GM12801 (cell line): Measurements from ENCODE around the gene WASF2.

Experiments used
- TF ChIP-seq, protein P1 (sequence below): IDR thresholded peaks from one replicate; pipeline ENCODE4 v1.5.1; 2011; ENCODE audit warnings: control low read depth; ENCODE audit not compliant: insufficient read length; ENCODE audit errors: extremely low read depth

The WASF2 gene

DNA sequence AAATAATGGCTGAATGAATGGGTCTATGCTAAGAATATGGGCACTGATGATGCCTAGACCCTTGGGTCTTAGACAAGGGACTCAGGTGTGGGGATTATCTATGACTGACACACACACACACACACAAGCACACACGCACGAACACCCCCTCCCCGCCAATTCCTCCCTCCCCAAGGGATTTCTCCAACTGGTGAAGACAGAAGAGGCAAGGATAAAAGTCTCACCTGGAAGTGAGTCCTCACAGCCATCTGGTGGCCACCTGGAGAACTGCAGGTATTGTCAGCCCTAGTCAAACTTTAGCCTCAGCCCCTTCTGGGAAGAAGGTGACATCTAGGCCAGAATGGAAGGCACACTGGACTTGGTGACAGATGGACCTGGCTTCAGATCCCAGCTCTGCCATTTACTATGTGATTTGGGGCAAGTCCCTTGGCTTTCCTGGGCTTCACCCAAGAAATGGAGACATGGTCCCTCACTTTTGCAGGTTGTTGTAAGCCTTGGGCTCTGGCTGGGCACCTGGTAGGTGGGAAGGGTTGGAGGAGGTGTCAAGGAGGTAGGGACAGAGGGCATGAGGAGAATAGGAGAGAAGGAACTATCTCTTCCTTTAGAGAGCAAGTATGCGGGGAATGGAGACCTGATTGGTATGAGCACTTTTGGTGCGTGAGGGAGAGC lies 101.5 kb downstream of the WASF2 start:
- TF ChIP-seq, protein P1, sequence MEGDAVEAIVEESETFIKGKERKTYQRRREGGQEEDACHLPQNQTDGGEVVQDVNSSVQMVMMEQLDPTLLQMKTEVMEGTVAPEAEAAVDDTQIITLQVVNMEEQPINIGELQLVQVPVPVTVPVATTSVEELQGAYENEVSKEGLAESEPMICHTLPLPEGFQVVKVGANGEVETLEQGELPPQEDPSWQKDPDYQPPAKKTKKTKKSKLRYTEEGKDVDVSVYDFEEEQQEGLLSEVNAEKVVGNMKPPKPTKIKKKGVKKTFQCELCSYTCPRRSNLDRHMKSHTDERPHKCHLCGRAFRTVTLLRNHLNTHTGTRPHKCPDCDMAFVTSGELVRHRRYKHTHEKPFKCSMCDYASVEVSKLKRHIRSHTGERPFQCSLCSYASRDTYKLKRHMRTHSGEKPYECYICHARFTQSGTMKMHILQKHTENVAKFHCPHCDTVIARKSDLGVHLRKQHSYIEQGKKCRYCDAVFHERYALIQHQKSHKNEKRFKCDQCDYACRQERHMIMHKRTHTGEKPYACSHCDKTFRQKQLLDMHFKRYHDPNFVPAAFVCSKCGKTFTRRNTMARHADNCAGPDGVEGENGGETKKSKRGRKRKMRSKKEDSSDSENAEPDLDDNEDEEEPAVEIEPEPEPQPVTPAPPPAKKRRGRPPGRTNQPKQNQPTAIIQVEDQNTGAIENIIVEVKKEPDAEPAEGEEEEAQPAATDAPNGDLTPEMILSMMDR: peak; percentile 72

DNA sequence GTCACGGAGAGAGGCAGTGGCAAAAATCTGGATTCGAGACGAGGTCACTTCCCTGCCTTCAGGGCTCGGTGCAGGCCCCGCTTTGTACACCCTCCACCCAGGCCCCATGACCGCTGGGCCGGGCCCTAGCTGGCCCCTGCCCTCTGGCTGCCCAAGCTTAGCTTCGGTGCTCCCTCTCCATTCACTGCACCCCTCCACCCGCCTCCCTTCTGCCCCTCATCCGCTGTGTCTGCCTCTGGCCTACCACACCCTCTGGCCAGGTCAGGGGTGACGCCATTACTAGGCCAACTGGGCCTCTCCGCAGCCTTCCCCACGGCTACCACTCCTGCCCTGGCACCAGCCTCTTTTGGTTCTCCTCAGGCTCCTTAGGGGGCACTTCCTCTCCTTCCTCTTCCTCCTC lies 106.3 kb downstream of the WASF2 start:
- TF ChIP-seq, protein P1: no peak

DNA sequence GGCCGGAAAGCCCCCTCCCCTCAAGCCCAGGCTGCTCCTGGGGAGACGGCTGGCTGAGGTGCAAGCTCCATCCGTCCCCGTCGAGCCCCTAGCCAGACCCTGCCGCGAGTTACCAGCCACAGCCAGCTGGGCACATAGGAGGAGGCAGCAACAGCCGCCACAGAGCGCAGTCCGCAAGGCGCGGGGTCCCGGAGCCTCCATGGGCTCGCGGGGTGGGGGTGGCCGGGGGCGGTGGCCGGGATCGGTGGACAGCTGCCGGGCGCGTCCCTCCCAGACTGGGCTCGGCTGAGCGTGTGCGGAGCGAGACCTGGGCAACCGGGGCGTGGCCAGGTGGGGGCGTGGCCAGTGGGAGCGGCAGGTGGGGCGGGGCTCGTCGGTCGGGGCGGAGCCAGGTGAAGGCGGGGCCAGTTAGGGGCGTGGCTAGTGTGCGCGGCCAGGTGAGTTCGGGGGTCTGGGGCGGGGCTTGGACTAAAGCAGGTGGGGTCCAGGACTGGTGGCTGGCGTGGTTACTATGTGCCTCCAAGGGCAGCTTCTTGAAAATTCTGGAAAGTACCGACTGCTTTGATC lies 106.8 kb downstream of the WASF2 start, which contains the start of gene CD164L2:
Gene CD164L2 (minus strand): TSS at position 295 of the 567 bp plus-strand sequence. CDS start 94 bp downstream, at position 201.
- TF ChIP-seq, protein P1: no peak

DNA sequence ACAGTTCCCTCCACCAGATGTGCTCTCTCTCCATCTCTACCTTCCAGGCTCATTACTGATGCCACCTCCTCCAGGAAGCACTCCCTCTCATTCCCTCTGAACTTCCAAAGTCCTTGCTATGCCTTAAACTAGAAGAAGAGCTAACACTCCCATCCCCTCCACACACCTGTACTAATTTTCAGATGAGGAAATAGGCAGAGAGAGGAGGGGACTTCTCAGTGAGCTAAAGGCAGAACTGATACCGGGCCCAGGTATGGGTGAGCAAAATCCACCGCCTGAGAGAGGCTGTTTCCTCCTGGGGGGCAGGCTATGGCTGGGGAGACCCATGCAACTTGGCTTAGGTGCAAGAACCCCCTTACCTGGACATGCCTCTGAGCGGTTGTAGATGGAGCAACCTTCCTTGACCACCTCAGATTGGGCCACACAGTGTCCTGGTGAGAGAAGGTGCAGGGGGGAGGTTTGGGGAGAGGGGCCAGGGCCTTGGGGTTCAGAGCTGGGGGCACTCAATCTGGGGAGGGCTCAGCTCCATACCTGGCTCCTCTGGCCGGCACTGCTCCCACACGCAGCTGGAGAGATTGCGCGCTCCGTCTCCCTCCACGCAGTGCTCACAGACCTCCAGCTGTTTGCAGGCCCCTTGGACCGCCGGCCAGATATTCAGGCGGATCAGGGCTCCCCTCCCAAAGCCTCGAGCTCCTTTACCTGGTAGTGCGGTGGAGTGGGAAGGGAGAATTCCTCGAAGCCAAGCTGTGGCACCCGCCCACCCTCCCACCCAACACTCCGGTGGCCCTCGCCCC lies 107.8 kb downstream of the WASF2 start:
- TF ChIP-seq, protein P1: no peak

DNA sequence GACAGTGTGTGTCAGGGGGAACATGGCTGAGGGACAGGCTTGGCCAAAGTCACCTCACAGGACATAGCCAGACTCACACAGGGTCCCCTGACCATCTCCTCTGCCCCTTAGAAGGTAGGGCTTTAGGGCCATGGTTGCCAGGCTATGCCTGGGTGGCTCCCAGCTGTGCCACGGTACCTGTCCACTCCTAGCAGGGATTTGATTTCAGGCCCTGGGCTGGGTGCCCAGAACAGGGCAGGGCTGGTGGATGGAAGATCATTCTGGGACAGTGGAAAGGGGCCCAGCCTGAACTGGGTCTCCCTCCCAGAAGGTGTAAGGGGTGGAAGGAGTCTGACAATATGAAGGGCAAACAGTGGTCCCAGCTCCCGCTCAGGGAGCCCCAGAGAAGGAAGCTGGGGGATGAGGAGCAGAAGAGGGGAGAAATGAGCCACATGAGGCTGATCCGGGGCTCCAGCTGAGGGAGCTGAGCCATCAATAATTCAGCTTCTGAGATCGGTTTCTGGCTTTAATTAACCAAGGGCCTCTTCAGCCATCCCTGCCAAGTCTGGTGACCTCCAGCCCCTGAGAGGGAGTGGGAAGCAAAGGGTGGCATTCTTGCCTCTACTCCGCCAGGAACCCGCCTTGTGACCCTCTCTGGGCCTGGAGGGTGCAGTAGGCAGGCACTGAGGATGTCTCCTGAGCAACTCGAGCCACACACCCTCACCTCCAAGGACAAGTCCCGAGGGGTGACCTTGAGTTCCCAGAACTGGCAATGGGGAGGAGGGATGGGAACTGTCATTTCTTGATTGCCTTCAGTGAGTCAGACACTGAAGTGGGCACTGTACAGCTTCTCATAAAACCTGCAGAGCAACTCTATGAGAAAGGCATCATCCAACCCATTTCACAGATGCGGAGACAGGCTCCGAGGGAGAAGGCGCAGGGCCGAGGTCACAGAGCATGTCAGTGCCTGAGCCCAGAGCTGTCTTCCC lies 108.9 kb downstream of the WASF2 start:
- TF ChIP-seq, protein P1: no peak

DNA sequence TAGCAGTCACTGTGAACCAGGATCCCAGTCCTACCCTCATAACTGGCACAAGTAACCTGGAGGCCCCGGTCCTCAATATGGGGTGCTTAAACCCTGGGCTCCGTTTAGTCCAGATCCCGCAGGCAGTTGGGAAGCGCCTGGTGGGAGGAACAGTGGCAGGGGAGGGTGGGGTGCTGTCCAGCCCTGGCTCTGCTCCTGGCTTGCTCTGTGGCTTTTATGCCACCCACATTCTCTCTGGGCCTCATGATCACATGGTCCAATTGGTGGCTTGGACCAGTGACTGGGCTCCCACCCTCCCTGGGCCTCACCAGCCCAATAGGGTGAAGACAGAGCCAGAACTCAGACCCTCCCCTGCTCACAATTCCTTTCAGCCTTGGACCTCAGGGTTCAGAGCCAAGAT lies 109.7 kb downstream of the WASF2 start:
- TF ChIP-seq, protein P1: no peak
